Neural progenitor cell (in vitro differentiated cells): ENCODE data around the gene EIF4EBP3. TPM values are rescaled to one million over a fixed set of nuclear protein-coding genes. Genes with fewer than 3 reads are reported as not detected.
"Not testable (repeated sequence)": the region's sequence is repeated elsewhere in the genome, so short reads cannot be mapped to it uniquely, and the experiment has no call there.

Source experiments
- DNase-seq: peaks from one replicate; pipeline ENCODE4 v3.0.0-alpha.2; 2016; ENCODE audit warnings: low spot score
- H2AFZ ChIP-seq: fragments of 200-600 bp; sonication (generic); replicated peaks from 2 replicates; pipeline ENCODE4 v1.6.1; 2016; ENCODE audit warnings: antibody characterized with exemption
- H3F3A ChIP-seq: fragments of 200-600 bp; sonication (generic); 2 replicates; pipeline ENCODE4 v1.6.1; 2016; ENCODE audit warnings: antibody characterized with exemption, low read depth
- H3K27ac ChIP-seq: fragments of 200-600 bp; sonication (generic); 2 replicates; pipeline ENCODE4 v1.5.1; 2016; ENCODE audit warnings: mild to moderate bottlenecking
- H3K27me3 ChIP-seq: fragments of 200-600 bp; sonication (generic); 2 replicates; pipeline ENCODE4 v1.6.1; 2016; ENCODE audit warnings: mild to moderate bottlenecking, moderate library complexity
- H3K36me3 ChIP-seq: fragments of 200-600 bp; sonication (generic); 2 replicates; pipeline ENCODE4 v1.5.1; 2016
- H3K4me1 ChIP-seq: fragments of 200-600 bp; sonication (generic); 2 replicates; pipeline ENCODE4 v1.6.1; 2016; ENCODE audit warnings: mixed run types
- H3K4me2 ChIP-seq: fragments of 200-600 bp; sonication (generic); 2 replicates; pipeline ENCODE4 v1.6.1; 2016
- H3K4me3 ChIP-seq: fragments of 200-600 bp; sonication (generic); 2 replicates; pipeline ENCODE4 v1.5.1; 2016
- H3K79me2 ChIP-seq: fragments of 200-600 bp; sonication (generic); 2 replicates; pipeline ENCODE4 v1.6.1; 2016; ENCODE audit warnings: low read depth
- H3K9ac ChIP-seq: fragments of 200-600 bp; sonication (generic); 2 replicates; pipeline ENCODE4 v1.6.1; 2016
- H3K9me3 ChIP-seq: fragments of 200-600 bp; sonication (generic); 2 replicates; pipeline ENCODE4 v1.5.1; 2016; ENCODE audit warnings: low read depth
- H4K20me1 ChIP-seq: fragments of 200-600 bp; sonication (generic); 2 replicates; pipeline ENCODE4 v1.6.1; 2016; ENCODE audit warnings: low read depth
- H3K27ac Mint-ChIP-seq: 3 replicates; pipeline ENCODE4 v1.8.0; 2021; ENCODE audit warnings: mixed read lengths
- H3K27me3 Mint-ChIP-seq: 2 replicates; pipeline ENCODE4 v1.8.0; 2022; ENCODE audit warnings: low read depth, mild to moderate bottlenecking, inconsistent platforms, moderate library complexity, mixed read lengths; ENCODE audit not compliant: insufficient read depth
- H3K36me3 Mint-ChIP-seq: 3 replicates; pipeline ENCODE4 v1.8.0; 2021; ENCODE audit warnings: mixed read lengths
- H3K4me1 Mint-ChIP-seq: 3 replicates; pipeline ENCODE4 v1.8.0; 2021; ENCODE audit warnings: mixed read lengths
- H3K4me3 Mint-ChIP-seq: 3 replicates; pipeline ENCODE4 v1.8.0; 2021; ENCODE audit warnings: mild to moderate bottlenecking, moderate library complexity, mixed read lengths
- H3K9me3 Mint-ChIP-seq: 3 replicates; pipeline ENCODE4 v1.8.0; 2020; ENCODE audit warnings: mixed read lengths
- EZH2 ChIP-seq: fragments of 200-600 bp; sonication (generic); IDR thresholded peaks from 2 replicates; pipeline ENCODE4 v1.6.1; 2017; ENCODE audit warnings: antibody characterized with exemption, mild to moderate bottlenecking, moderate library complexity
- EZH2phosphoT487 ChIP-seq: fragments of 200-600 bp; sonication (generic); IDR thresholded peaks from 2 replicates; pipeline ENCODE4 v1.6.1; 2017; ENCODE audit warnings: antibody characterized with exemption
- total RNA-seq: library from RNA; depleted of rRNA; stranded (reverse); fragments of >200 nt; gene quantifications from 2 replicates; pipeline ENCODE4 v1.2.3, GENCODE V29; 2015; ENCODE audit warnings: low replicate concordance
- TF ChIP-seq, protein P1 (sequence below): fragments of 200-600 bp; sonication (generic); IDR thresholded peaks from 2 replicates; pipeline ENCODE4 v1.5.1; 2017; ENCODE audit warnings: antibody characterized with exemption, mild to moderate bottlenecking

The EIF4EBP3 gene
- total RNA-seq, 1 donor from 2014 or later, result 1.1 TPM

- Mint-ChIP-seq H3K27ac (no peak overlapping the region), H3K27me3 (peaks cover 4% of the 10 kb centered on the region), H3K36me3 (no peaks in the 10 kb centered on the region), H3K4me3 (no peak overlapping the region), H3K9me3 (no peaks in the 10 kb centered on the region), H3K4me1 (no peaks in the 10 kb centered on the region)
- Histone ChIP-seq H3K27me3 (no peaks in the 10 kb centered on the region), H3K9ac (no peak overlapping the region), H3F3A (no peaks in the 10 kb centered on the region), H4K20me1 (no peaks in the 10 kb centered on the region), H3K9me3 (no peaks in the 10 kb centered on the region), H2AFZ (no peak overlapping the region), H3K4me3 (no peak overlapping the region), H3K36me3 (no peaks in the 10 kb centered on the region), H3K4me1 (no peaks in the 10 kb centered on the region), H3K4me2 (no peak overlapping the region), H3K27ac (no peak overlapping the region), H3K79me2 (no peaks in the 10 kb centered on the region)
- TF ChIP-seq EZH2phosphoT487, result no peak
- TF ChIP-seq, protein P1, sequence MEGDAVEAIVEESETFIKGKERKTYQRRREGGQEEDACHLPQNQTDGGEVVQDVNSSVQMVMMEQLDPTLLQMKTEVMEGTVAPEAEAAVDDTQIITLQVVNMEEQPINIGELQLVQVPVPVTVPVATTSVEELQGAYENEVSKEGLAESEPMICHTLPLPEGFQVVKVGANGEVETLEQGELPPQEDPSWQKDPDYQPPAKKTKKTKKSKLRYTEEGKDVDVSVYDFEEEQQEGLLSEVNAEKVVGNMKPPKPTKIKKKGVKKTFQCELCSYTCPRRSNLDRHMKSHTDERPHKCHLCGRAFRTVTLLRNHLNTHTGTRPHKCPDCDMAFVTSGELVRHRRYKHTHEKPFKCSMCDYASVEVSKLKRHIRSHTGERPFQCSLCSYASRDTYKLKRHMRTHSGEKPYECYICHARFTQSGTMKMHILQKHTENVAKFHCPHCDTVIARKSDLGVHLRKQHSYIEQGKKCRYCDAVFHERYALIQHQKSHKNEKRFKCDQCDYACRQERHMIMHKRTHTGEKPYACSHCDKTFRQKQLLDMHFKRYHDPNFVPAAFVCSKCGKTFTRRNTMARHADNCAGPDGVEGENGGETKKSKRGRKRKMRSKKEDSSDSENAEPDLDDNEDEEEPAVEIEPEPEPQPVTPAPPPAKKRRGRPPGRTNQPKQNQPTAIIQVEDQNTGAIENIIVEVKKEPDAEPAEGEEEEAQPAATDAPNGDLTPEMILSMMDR, result no peak
- TF ChIP-seq EZH2, result no peak
- no peak for DNase-seq
These were observed 44.4 kb downstream of the EIF4EBP3 start for GRCh38 chr5:140591747-140592372.

DNA sequence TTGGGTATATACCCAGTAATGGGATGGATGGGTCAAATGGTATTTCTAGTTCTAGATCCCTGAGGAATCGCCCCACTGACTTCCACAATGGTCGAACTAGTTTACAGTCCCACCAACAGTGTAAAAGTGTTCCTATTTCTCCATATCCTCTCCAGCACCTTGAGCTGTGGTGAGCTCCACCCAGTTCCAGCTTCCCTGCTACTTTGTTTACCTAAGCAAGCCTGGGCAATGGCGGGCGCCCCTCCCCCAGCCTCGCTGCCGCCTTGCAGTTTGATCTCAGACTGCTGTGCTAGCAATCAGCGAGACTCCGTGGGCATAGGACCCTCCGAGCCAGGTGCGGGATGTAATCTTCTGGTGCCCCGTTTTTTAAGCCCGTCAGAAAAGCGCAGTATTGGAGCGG lies 45.6 kb downstream of the EIF4EBP3 start:
- H3K36me3 ChIP-seq, H3K4me1 Mint-ChIP-seq, H3K27ac ChIP-seq, DNase-seq, H3K9me3 ChIP-seq, H3F3A ChIP-seq, H3K4me3 Mint-ChIP-seq, H4K20me1 ChIP-seq, H3K4me3 ChIP-seq, H3K4me1 ChIP-seq, H3K9ac ChIP-seq, H3K36me3 Mint-ChIP-seq, H3K79me2 ChIP-seq, H3K4me2 ChIP-seq, H3K27ac Mint-ChIP-seq, H2AFZ ChIP-seq, H3K27me3 Mint-ChIP-seq, H3K27me3 ChIP-seq, H3K9me3 Mint-ChIP-seq: not testable (repeated sequence)

DNA sequence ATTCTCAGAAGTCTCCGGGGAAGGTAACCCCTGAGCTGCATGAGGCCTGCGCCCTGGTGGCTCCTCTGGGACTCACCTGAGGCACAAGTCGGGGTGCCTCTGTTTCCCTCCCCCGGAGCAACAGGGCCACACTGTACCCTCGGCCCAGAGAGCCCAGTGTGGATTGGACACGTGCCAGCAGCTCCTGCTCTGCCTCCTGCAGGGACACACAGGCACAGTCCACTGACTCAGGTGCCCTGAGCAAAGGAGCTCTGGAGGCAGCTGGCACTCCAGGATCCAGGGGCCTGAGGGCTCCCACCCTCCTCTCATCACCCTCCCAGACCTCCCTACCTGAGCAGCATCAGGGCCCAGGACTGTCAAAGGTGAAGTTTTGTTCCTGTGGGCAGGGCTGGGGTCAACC lies 46.7 kb downstream of the EIF4EBP3 start:
- H2AFZ ChIP-seq, result no peak overlapping the region
- Mint-ChIP-seq H3K4me3 (no peak overlapping the region), H3K36me3 (no peaks in the 10 kb centered on the region), H3K9me3 (no peaks in the 10 kb centered on the region), H3K27ac (no peak overlapping the region), H3K27me3 (peaks cover 6% of the 10 kb centered on the region), H3K4me1 (no peaks in the 10 kb centered on the region)
- no peak overlapping the region for H3K4me3 ChIP-seq
- no peaks in the 10 kb centered on the region for H3K36me3 ChIP-seq
- no peaks in the 10 kb centered on the region for H3K4me1 ChIP-seq
- no peaks in the 10 kb centered on the region for H3K79me2 ChIP-seq
- DNase-seq, result no peak
- no peaks in the 10 kb centered on the region for H3K27me3 ChIP-seq
- no peak overlapping the region for H3K9ac ChIP-seq
- H3K4me2 ChIP-seq, result no peak overlapping the region
- no peaks in the 10 kb centered on the region for H3F3A ChIP-seq
- H4K20me1 ChIP-seq, result no peaks in the 10 kb centered on the region
- no peak overlapping the region for H3K27ac ChIP-seq
- TF ChIP-seq EZH2 (no peak), EZH2phosphoT487 (no peak)
- TF ChIP-seq, protein P1, result no peak
- no peaks in the 10 kb centered on the region for H3K9me3 ChIP-seq

DNA sequence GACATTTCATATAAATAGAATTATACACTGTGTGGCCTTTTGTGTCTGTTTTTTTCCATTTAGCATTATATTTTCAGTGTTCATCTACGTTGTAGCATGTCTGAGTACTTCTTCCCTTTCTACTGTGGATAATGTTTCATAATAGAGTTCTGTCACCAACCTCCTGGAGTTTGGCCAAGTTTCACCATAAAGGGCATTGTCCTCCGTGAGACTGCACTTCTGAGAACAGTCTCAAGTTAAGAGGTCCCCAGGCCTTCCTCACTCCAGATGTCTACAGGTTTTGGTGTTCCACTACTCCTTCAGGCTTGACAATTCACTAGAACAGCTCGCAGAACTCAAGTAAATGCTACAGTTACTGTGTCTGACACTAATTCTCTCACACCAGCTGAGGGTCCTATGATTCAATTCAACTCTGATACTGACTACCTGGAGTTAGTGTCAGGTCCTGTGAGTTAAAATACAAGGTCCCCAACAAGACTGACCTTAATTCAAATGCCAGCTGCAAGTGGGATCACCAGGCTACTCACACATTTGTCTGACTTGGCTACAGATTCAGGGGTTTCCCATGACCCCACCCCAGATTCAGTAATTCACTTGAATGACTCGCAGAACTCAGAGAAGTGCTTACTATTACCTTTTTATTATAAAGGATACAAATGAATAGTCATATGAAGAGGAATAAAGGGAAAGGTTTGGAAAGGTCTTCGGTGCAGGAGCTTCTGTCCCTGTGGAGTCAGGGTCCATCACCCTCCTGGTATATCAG lies 48.3 kb downstream of the EIF4EBP3 start:
- H3K79me2 ChIP-seq, result no peaks in the 10 kb centered on the region
- no peaks in the 10 kb centered on the region for H4K20me1 ChIP-seq
- Mint-ChIP-seq H3K36me3 (no peaks in the 10 kb centered on the region), H3K27me3 (peaks cover 2% of the 10 kb centered on the region), H3K27ac (no peak overlapping the region), H3K9me3 (no peaks in the 10 kb centered on the region), H3K4me1 (no peaks in the 10 kb centered on the region), H3K4me3 (no peak overlapping the region)
- no peaks in the 10 kb centered on the region for H3K36me3 ChIP-seq
- H2AFZ ChIP-seq, result no peak overlapping the region
- H3K4me2 ChIP-seq, result no peak overlapping the region
- no peaks in the 10 kb centered on the region for H3K9me3 ChIP-seq
- H3K4me1 ChIP-seq, result no peaks in the 10 kb centered on the region
- TF ChIP-seq EZH2 (no peak), EZH2phosphoT487 (no peak)
- TF ChIP-seq, protein P1, result no peak
- DNase-seq, result no peak
- H3K27ac ChIP-seq, result no peak overlapping the region
- H3K4me3 ChIP-seq, result no peak overlapping the region
- H3F3A ChIP-seq, result no peaks in the 10 kb centered on the region
- H3K27me3 ChIP-seq, result no peaks in the 10 kb centered on the region
- no peak overlapping the region for H3K9ac ChIP-seq
